HG02678 (cell line): ENCODE measurements around the gene SLC30A9.
A peak's percentile ranks its signal among the peaks of the same experiment; 100 is the strongest.

Experiments used
- ATAC-seq: cut with Tn5 transposase; IDR thresholded peaks from one replicate; pipeline ENCODE4 v1.9.1; 2021; ENCODE audit warnings: mild to moderate bottlenecking, moderate library complexity; ENCODE audit not compliant: unreplicated experiment

Gene SLC30A9

GRCh38 chr4:41998019-41998418 lies 7.7 kb downstream of the SLC30A9 start:
- ATAC-seq, result no peak

GRCh38 chr4:41999321-41999720 lies 9.0 kb downstream of the SLC30A9 start:
- ATAC-seq, result no peak

GRCh38 chr4:42008011-42008786 lies 17.9 kb downstream of the SLC30A9 start:
- no peak for ATAC-seq

GRCh38 chr4:42015438-42015837 lies 25.1 kb downstream of the SLC30A9 start:
- ATAC-seq, result no peak

- ATAC-seq, result no peak
Observed at GRCh38 chr4:42018451-42018850, 28.1 kb downstream of the SLC30A9 start.

- no peak for ATAC-seq
Observed at GRCh38 chr4:42048394-42048793, 58.1 kb downstream of the SLC30A9 start.

GRCh38 chr4:42050516-42051249 lies 60.4 kb downstream of the SLC30A9 start:
- no peak for ATAC-seq

GRCh38 chr4:42066402-42066801 lies 76.1 kb downstream of the SLC30A9 start:
- ATAC-seq, result no peak

- ATAC-seq, result no peak
Observed at GRCh38 chr4:42067264-42067663, 76.9 kb downstream of the SLC30A9 start.

- ATAC-seq, result no peak
Observed at GRCh38 chr4:42070463-42070862, 80.1 kb downstream of the SLC30A9 start.

- ATAC-seq, result no peak
Observed at GRCh38 chr4:42074294-42074693, 84.0 kb downstream of the SLC30A9 start.

- ATAC-seq, result peak; percentile 83
Observed at GRCh38 chr4:42078184-42078801, 88.0 kb downstream of the SLC30A9 start.

- peak; percentile 50 for ATAC-seq
Observed at GRCh38 chr4:42080306-42080705, 90.0 kb downstream of the SLC30A9 start.

GRCh38 chr4:42083816-42084215 lies 93.5 kb downstream of the SLC30A9 start:
- ATAC-seq, result no peak

- ATAC-seq, result no peak
Observed at GRCh38 chr4:42088386-42088785, 98.1 kb downstream of the SLC30A9 start.

- no peak for ATAC-seq
Observed at GRCh38 chr4:42101446-42101975, 111.2 kb downstream of the SLC30A9 start.

- ATAC-seq, result no peak
Observed at GRCh38 chr4:42104521-42104920, 114.2 kb downstream of the SLC30A9 start.

GRCh38 chr4:42112846-42113245 lies 122.5 kb downstream of the SLC30A9 start:
- ATAC-seq, result no peak

GRCh38 chr4:42119886-42120285 lies 129.6 kb downstream of the SLC30A9 start:
- no peak for ATAC-seq

GRCh38 chr4:42122237-42122636 lies 131.9 kb downstream of the SLC30A9 start:
- ATAC-seq, result no peak

GRCh38 chr4:42123071-42123644 lies 132.8 kb downstream of the SLC30A9 start:
- ATAC-seq, result no peak
